Iris pigment epithelial cell (primary cell): ENCODE results near the gene COX10.
"Not testable (repeated sequence)": the region's sequence is repeated elsewhere in the genome, so short reads cannot be mapped to it uniquely, and the experiment has no call there.

ENCODE experiments used
- DNase-seq: peaks from one replicate; pipeline ENCODE4 v3.0.0-alpha.2; 2011; ENCODE audit warnings: low read depth

COX10 gene

DNA sequence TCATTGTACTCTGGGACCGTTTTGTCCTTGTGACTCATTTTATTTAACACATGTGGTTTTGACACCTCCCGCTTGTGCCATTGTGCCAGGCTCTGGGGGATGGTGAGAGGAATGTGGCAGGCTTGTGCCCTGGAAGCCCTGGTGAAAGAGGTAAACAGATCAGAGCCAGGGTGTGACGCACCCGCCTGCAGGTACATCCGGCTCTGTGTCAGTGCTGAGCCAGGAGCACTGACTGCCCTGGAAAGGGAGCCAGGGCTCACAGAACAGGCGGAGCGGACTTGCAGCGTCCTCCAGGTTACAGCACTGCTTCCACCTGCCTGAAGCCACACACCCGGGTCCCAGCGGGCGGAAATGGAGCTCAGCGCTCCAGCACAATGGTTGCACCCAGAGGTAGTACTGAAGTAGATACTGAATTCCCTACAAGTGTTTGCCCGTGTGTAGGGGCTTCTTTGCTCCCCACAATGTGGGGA, 136.7 kb downstream of the COX10 start:
- no peak for DNase-seq

DNA sequence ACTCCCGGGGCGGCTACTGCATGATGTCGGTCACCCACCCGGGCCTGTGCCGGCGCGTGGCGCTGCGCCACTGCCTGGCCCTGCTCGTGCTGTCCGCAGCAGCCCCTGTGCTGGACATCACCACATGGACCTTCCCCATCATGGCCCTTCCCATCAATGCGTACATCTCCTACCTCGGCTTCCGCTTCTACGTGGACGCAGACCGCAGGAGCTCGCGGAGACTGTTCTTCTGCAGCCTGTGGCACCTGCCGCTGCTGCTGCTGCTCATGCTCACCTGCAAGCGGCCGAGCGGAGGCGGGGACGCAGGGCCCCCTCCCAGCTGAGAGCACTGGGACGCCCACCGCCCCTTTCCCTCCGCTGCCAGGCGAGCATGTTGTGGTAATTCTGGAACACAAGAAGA, 137.6 kb downstream of the COX10 start:
- no peak for DNase-seq

DNA sequence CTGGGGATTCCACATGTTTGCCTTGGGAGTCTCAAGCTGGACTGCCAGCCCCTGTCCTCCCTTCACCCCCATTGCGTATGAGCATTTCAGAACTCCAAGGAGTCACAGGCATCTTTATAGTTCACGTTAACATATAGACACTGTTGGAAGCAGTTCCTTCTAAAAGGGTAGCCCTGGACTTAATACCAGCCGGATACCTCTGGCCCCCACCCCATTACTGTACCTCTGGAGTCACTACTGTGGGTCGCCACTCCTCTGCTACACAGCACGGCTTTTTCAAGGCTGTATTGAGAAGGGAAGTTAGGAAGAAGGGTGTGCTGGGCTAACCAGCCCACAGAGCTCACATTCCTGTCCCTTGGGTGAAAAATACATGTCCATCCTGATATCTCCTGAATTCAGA, 138.5 kb downstream of the COX10 start:
- no peak for DNase-seq

DNA sequence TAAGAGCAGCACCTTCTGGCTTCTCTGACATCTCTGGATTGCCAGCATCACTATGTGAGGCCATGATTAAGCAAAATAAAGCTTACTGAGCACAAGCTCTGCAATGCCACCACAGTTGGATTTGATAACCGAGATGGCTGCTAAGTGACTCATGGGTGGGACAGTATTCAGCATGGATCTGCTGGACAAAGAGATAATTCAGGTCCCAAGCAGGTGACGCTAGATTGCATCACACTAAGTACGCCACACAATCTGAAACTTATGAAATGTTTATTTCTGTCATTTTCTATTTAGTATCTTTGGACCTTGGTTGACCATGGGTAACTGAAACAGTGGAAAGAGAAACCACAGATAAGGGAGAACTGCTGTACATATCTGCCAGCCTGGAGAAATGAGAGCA, 139.9 kb downstream of the COX10 start:
- no peak for DNase-seq

DNA sequence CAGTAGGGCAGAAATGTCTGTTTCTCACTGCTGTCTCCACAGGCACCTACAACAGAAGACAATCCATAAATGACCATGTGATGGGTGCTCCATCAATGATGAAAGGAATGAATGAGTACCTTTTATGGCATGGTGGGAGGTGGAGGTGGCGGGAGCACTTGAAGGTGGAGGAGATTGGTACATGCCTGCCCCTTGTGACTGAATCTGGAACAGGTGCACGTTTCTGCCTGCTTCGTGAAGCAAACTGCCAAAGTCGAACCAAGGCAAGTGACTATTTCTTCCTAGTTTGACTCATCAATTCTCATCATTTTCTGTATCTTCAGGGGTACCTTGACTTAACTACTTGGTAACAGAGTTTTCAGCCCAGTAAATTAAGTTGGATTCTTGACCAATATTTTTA, 141.9 kb downstream of the COX10 start:
- no peak for DNase-seq

DNA sequence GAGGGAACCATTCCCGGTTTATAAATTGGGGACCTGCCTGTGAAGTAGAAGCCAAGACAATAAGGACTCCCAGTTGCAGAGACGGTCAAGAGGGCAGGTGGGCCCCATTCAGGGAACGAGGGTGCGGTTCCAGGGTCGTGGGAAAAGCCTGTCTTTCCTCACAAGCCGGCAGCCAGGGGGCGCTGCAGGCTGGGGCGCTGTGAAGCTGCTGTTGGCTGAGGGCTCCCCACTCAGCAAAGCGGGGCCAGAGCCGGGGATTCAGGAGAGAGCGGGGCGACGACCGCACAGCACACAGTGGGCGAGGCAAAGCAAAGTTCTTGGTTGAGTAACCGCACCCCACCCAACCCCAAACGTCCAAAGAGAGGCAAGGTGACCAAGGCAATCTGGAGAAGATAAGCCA, 142.5 kb downstream of the COX10 start:
- DNase-seq = peak; percentile 12

DNA sequence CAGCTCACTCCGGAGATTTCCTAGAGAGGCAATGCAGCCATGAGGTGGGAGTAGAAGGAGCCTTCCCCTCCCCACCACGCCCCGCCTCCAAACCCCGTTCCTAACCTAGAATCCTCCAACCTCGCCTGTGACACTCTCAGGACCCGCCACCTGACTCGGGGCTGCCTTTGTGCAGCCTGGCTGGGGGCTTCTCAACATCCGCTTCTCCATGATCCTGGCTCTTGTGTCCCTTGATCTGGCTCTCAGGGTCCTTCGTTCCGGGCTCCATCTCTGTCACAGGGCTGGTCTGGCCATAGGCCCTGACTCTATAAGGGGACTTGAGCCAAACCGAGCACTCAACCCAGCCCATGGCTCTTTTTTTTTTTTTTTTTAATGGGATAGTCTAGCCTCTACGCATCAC, 143.1 kb downstream of the COX10 start:
- no peak for DNase-seq

DNA sequence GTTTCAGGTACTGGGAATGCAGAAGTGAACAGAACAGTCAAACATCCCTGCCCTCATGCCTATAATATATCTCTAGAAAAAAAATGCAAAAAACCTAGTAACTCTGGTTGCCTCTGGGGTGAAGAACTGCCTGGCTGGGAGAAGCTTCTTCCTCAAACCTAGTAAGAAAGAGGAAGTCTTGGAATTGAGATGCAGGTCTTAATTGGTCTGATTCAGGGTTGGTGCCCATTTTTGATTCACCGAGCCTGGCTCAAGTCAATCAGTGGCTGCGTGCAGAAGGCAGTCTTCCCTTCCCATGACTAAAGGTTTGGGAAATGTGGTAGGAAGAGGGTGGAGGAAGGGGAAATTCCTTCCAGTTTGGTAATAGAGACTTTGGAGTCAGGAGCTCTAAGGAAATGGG, 145.0 kb downstream of the COX10 start:
- no peak for DNase-seq

DNA sequence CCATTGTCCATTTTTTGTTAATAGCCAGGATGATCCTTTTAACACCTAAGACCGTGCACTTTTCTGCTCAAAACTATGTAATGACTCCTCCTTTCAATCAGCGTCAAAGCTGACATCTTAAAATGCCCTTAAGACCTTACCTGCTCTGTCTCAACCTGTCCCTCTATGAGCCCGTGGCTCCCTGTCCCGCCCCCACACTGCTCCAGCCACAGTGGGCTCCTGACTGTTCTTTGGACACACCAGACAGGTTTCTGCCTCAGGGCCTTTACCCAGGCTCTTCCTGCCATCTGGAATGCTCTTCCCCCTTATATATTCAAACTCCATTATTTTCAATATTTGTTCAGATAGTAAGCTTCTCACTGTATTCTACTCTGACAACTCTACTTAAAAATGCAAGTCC, 153.3 kb downstream of the COX10 start:
- DNase-seq = no peak

DNA sequence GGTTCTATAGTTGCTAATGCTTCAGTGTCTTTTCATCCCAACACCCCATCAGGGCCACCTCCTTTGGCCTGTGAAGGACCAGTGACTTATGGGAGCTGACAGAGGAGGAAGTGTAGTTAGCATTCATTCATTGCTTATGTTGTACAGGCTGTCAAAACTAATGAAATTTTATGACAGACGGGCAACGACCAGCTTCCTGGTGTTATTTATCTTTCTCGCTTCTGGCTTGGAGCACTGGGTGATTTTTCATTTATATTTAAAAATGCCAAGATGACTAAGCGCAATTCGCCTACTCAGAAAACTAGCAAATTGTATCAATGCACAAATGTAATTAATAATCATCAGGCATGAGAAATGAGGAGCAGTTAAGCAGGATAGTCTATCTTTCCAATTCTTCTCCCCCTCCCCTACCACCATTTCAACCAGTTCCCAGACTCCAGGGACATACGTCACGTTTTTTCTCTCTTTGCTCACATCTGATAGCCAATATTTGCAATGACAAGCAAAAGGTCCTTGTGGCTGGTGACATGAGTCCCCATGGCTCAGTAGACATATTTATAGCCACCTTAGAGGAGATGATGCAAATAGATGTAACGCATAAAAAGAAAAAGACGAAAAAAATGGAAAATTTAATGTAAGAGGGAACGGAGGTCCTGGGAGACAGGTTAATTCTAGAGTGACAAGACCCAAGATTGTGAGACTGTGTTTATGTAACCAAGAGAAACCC, 156.1 kb downstream of the COX10 start:
- no peak for DNase-seq

DNA sequence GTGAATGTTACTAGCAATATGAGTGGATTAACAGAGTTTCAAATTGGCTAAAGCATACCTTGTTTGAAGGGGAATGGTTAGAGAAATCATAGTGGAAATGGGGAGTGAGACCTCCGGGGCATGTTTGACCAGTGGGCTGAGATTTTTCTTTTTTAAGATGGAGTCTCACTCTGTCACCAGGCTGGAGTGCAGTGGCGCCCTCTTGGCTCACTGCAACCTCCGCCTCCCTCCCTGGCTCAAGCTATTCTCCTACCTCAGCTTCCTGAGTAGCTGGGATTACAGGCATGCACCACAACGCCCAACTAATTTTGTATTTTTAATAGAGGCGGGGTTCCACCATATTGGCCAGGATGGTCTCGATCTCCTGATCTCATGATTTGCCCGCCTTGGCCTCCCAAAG, 157.7 kb downstream of the COX10 start:
- DNase-seq = no peak

DNA sequence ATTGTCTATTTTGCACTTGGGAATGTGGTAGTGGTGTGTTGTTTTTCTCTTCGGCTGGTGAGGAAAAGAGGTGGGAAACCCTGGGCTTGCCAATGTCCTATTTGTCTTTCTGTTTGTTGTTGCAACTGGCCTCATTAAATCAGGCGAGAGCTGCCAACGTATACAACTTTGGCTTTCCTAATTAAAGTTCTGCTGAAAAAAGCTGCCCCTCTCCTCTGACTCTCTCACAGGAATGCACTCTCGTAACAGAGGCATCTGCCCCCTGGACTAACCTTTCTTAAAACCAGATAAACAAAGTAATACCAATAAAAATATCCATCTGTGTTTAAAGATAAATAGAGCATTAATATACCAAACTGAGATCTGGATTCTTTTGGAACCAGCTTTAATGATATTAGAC, 159.6 kb downstream of the COX10 start:
- peak; percentile 31 for DNase-seq

DNA sequence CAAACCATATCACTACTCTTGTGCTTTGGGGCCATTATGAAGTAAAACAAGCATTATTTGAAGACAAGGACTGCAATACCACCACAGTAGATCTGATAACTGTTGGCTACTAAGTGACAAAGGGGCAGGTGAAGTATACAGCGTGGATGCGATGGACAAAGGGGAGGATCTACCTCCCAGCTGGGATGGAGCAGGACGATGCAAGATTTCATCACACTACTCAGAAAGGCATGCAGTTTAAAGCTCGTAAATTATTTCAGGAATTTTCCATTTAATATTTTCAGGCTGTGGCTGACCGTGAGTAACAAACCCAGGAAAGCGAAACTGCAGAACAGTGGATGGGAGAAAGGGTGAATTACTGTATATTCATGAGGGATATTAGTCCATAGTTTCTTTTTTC, 161.9 kb downstream of the COX10 start:
- peak; percentile 16 for DNase-seq

DNA sequence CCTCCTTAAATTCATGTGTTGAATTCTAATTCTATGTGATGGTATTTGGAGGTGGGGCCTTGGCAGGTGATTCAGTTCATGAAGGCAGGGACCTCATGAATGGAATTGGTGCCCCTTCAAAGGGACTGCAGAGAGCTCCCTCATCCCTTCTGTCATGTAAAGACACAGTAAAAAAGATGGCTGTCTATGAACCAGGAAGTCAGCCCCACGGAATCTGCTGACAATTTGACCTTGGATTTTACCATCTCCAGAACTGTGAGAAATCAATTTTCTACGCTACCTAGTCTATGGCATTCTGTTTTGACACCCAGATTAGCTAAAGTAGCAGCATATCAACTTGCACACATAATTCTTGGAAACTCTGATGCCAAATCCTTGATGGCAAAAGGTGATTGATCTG, 165.7 kb downstream of the COX10 start:
- DNase-seq = not testable (repeated sequence)

DNA sequence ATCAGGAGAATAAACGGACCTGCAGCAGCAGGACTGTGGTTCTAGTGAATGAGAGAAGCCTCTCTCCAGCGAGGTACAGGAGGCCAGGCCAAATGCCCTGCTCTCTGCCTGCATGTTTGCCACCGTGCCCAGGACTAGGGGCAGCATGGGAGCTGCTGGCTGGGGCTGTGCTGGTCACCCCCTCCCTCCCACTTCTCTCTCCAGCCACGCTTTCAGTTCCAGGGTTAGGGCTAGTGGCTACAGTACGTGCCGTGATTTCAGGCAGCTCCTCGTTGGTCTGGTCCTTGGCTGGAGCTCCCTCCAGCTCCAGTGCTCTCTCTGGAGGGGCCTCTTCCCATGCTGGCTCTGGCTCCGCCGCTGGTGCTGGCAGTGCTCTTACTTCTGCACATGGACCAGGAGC, 166.7 kb downstream of the COX10 start:
- DNase-seq = not testable (repeated sequence)

DNA sequence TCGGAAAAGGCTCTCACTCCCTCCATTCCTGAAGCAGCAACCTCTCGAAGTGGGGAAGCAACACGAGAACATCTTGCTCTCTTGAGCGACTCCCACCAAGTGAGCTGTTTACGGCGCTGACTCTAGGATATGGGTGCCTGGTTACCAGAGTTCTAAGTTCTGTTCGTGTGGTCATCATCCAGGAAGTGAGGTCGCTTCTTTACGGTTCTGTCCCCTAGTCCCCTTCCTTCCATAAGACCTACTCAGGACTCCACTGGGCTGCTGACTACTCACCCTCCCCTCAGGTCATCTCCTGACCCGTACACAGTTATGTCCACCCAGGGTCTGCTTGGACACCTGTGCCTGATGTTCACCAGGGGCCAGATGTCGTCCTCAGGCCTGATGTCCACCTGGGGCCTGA, 167.5 kb downstream of the COX10 start, which contains the start of gene CDRT15:
TSS of gene CDRT15 (minus strand) at position 101 of the 400 bp plus-strand sequence. CDS start at position 72, 29 bp downstream.
- not testable (repeated sequence) for DNase-seq

DNA sequence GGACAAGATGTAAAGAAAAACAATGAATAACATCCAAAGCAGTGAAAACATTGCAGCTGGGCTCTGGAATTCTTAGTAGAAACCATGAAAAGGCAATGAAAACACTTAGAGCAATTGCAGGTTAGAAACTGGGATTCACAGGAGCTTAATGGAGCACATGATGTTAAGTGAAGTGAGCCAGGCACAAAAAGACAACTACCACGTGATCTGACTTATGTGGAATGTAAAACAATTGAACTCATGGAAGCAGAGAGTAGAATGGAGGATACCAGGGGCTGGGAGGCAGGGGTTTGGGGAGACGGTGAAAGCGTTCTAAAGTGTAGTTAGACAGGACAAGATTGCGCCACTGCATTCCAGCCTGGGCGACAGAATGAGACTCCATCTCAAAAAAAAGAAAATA, 170.0 kb downstream of the COX10 start:
- DNase-seq = not testable (repeated sequence)

DNA sequence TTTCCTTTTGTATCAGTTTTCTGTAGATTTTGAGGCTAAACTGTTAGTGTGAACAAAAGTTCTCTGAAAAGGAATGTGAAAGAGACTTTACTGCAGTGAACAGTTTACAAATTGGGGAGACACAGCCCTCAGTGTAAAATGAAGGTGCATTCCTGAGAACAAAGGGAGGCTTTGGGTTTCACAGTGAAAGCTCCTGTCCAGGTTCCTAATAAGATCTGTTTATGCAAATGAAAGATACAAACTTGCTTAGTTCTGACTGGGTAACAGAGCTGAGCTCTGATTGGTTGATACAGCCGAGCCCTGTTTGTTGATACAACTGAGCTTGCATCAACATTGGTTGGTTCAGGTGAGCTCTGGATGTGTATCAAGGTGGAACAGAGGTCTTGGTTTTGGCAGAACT, 175.7 kb downstream of the COX10 start:
- DNase-seq = no peak

DNA sequence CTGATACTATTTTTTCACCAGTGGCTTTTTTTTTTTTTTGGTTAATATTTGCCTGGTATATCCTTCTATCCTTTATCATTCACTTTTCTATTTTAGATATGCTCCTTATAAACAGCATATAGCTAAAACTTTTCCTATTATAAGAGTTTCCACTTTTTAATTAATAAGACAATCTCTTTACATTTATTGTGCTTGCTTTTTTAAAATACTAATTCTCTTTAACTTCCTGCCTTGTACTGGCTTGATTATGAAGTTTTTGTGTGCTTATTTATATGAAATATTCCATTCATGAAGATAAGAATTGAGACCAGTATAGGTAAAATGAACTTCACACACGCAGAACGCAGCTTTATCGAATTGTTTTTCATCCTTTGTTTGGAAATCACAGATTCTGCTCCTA, 176.3 kb downstream of the COX10 start:
- no peak for DNase-seq
